OCI-LY1 (cell line): ENCODE results near the gene GRP.

ENCODE experiments used
- H2AFZ ChIP-seq: fragments of 200-600 bp; sonication (generic), shearing (Covaris generic); 2 replicates; pipeline ENCODE4 v1.6.0; 2014; ENCODE audit warnings: antibody characterized with exemption, mild to moderate bottlenecking, low read length
- H3F3A ChIP-seq: fragments of 200-600 bp; sonication (generic), shearing (Covaris generic); 2 replicates; pipeline ENCODE4 v1.6.0; 2014; ENCODE audit warnings: mild to moderate bottlenecking, antibody characterized with exemption, low read length, moderate library complexity; ENCODE audit not compliant: insufficient read depth
- H3K27ac ChIP-seq: fragments of 200-600 bp; sonication (generic); 2 replicates; pipeline ENCODE4 v1.5.1; 2014; ENCODE audit warnings: low read length, mixed run types, mild to moderate bottlenecking, low read depth; ENCODE audit not compliant: poor library complexity, severe bottlenecking
- H3K27me3 ChIP-seq: fragments of 200-600 bp; sonication (generic); 2 replicates; pipeline ENCODE4 v1.6.0; 2014; ENCODE audit warnings: antibody characterized with exemption, mild to moderate bottlenecking, low read length, moderate library complexity; ENCODE audit not compliant: insufficient read depth
- H3K36me3 ChIP-seq: fragments of 200-600 bp; sonication (generic); 2 replicates; pipeline ENCODE4 v1.6.1; 2014; ENCODE audit warnings: mild to moderate bottlenecking, antibody characterized with exemption, low read length, moderate library complexity, mixed read lengths; ENCODE audit not compliant: insufficient read depth
- H3K4me1 ChIP-seq: fragments of 200-600 bp; sonication (generic); 2 replicates; pipeline ENCODE4 v1.5.1; 2014; ENCODE audit warnings: mild to moderate bottlenecking, low read length, moderate library complexity; ENCODE audit not compliant: insufficient read depth, severe bottlenecking
- H3K4me2 ChIP-seq: fragments of 200-600 bp; sonication (generic), shearing (Covaris generic); 2 replicates; pipeline ENCODE4 v1.6.1; 2014; ENCODE audit warnings: low read length
- H3K4me3 ChIP-seq: fragments of 200-600 bp; sonication (generic); 2 replicates; pipeline ENCODE4 v1.5.1; 2014; ENCODE audit warnings: low read length, low read depth, mild to moderate bottlenecking, mixed read lengths; ENCODE audit not compliant: poor library complexity, severe bottlenecking
- H3K79me2 ChIP-seq: fragments of 200-600 bp; shearing (Covaris generic); 2 replicates; pipeline ENCODE4 v1.6.1; 2016; ENCODE audit warnings: mixed run types, low read length, mixed read lengths; ENCODE audit not compliant: insufficient read depth
- H3K9ac ChIP-seq: fragments of 200-600 bp; sonication (generic), shearing (Covaris generic); 2 replicates; pipeline ENCODE4 v1.6.1; 2014; ENCODE audit warnings: mild to moderate bottlenecking, low read length, mixed read lengths
- H3K9me2 ChIP-seq: fragments of 200-600 bp; sonication (generic), shearing (Covaris generic); 2 replicates; pipeline ENCODE4 v1.6.1; 2014; ENCODE audit warnings: low read depth, mild to moderate bottlenecking, low read length, mixed read lengths
- H3K9me3 ChIP-seq: fragments of 200-600 bp; shearing (Covaris generic); 2 replicates; pipeline ENCODE4 v1.6.1; 2014; ENCODE audit warnings: low read length, mixed read lengths
- H4K20me1 ChIP-seq: fragments of 200-600 bp; sonication (generic), shearing (Covaris generic); 2 replicates; pipeline ENCODE4 v1.6.0; 2016; ENCODE audit warnings: mild to moderate bottlenecking, low read length; ENCODE audit not compliant: insufficient read depth
- EZH2 ChIP-seq: fragments of 200-600 bp; sonication (generic), shearing (Covaris generic); IDR thresholded peaks from 2 replicates; pipeline ENCODE4 v1.8.0; 2017; ENCODE audit warnings: borderline replicate concordance, mixed run types, mild to moderate bottlenecking, antibody characterized with exemption, low read length, moderate library complexity, mixed read lengths

Gene GRP

DNA sequence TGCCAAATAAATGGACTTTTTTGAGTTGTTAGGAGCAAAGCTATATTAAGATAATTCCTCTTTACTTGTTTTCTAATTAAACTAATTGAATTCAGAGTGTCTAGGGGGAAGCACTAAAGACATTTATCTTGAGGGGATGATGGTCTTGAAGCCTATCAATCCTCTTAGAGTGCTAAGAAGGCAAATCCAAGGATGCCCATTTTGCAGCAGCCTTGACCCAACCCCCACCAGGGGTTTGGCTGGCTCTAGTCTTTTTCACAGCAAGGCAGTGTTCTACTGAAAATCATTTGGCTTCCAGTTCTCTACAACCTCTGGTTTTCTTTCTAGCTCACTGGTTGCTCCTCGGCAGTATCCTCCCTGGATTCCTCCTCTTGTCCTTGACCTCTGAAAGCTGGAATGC is 59.8 kb downstream of the GRP start:
- Histone ChIP-seq H4K20me1 (no peaks in the 10 kb centered on the region), H3K4me1 (no peaks in the 10 kb centered on the region), H3K9ac (no peak overlapping the region), H2AFZ (no peak overlapping the region), H3K27me3 (0 out of 2 replicates have a peak, but pooled peaks cover 3% of the 10 kb centered on the region), H3K36me3 (no peaks in the 10 kb centered on the region), H3K4me3 (no peak overlapping the region), H3K4me2 (no peak overlapping the region), H3K27ac (no peak overlapping the region), H3K9me2 (no peaks in the 10 kb centered on the region), H3K79me2 (no peaks in the 10 kb centered on the region), H3K9me3 (no peaks in the 10 kb centered on the region), H3F3A (no peaks in the 10 kb centered on the region)
- no peak for TF ChIP-seq EZH2
